ENCODE measurements around the gene SERPINE1.
A peak's percentile ranks its signal among the peaks of the same experiment; 100 is the strongest.

SERPINE1 gene

GRCh38 chr7:101138213-101138870, 11.4 kb downstream of the SERPINE1 start (continued):
- TF ChIP-seq, protein P1, sequence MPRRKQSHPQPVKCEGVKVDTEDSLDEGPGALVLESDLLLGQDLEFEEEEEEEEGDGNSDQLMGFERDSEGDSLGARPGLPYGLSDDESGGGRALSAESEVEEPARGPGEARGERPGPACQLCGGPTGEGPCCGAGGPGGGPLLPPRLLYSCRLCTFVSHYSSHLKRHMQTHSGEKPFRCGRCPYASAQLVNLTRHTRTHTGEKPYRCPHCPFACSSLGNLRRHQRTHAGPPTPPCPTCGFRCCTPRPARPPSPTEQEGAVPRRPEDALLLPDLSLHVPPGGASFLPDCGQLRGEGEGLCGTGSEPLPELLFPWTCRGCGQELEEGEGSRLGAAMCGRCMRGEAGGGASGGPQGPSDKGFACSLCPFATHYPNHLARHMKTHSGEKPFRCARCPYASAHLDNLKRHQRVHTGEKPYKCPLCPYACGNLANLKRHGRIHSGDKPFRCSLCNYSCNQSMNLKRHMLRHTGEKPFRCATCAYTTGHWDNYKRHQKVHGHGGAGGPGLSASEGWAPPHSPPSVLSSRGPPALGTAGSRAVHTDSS (tag by site-specific recombination; IDR thresholded peaks at IDR 0.05): no peak
- TF ChIP-seq, protein P2, sequence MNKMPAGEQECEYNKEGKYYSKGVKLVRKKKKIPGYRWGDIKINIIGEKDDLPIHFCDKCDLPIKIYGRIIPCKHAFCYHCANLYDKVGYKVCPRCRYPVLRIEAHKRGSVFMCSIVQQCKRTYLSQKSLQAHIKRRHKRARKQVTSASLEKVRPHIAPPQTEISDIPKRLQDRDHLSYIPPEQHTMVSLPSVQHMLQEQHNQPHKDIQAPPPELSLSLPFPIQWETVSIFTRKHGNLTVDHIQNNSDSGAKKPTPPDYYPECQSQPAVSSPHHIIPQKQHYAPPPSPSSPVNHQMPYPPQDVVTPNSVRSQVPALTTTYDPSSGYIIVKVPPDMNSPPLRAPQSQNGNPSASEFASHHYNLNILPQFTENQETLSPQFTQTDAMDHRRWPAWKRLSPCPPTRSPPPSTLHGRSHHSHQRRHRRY (tag by site-specific recombination; IDR thresholded peaks at IDR 0.05): no peak
- TF ChIP-seq ZNF16 (tag by site-specific recombination; IDR thresholded peaks at IDR 0.05; ENCODE audit: low read depth) (no peak), SP7 (tag by site-specific recombination; IDR thresholded peaks at IDR 0.05) (peak; percentile 97), ZNF670 (tag by site-specific recombination; IDR thresholded peaks at IDR 0.05; ENCODE audit: low read depth) (no peak), ZNF600 (tag by site-specific recombination; IDR thresholded peaks at IDR 0.05) (peak; percentile 66; the same call in 1 of the 2 replicates), ZSCAN30 (tag by site-specific recombination; IDR thresholded peaks at IDR 0.05) (peak; percentile 77; the same call in 1 of the 2 replicates), KLF16 (tag by site-specific recombination; IDR thresholded peaks at IDR 0.05) (0 out of 2 replicates have a peak, but pooled peaks have one; percentile 72), ZNF169 (tag by site-specific recombination; IDR thresholded peaks at IDR 0.05) (no peak), PRDM6 (tag by site-specific recombination; IDR thresholded peaks at IDR 0.05) (no peak), ZNF341 (tag by site-specific recombination; IDR thresholded peaks at IDR 0.05; ENCODE audit: low read depth) (peak; percentile 42), FEZF1 (tag by site-specific recombination; IDR thresholded peaks at IDR 0.05) (peak; percentile 73), ZNF416 (tag by site-specific recombination; IDR thresholded peaks at IDR 0.05) (no peak), ZNF473 (tag by site-specific recombination; IDR thresholded peaks at IDR 0.05) (no peak), ELK4 (IDR thresholded peaks at IDR 0.05; ENCODE audit: borderline replicate concordance, low read depth, low read length) (no peak), YY1 (tag by site-specific recombination; IDR thresholded peaks at IDR 0.05) (no peak), ZNF24 (tag by site-specific recombination; IDR thresholded peaks at IDR 0.05) (peak; percentile 95), ZIC2 (tag by site-specific recombination; IDR thresholded peaks at IDR 0.05) (0 out of 2 replicates have a peak, but pooled peaks have one; percentile 29), ZNF777 (tag by site-specific recombination; IDR thresholded peaks at IDR 0.05; ENCODE audit: borderline replicate concordance) (no peak), MZF1 (tag by site-specific recombination; IDR thresholded peaks at IDR 0.05; ENCODE audit: borderline replicate concordance) (no peak; the same call in 1 of the 2 replicates), WT1 (tag by site-specific recombination; IDR thresholded peaks at IDR 0.05) (peak; percentile 52), ZNF830 (tag by site-specific recombination; IDR thresholded peaks at IDR 0.05; ENCODE audit: low read depth) (no peak), RBAK (tag by site-specific recombination; IDR thresholded peaks at IDR 0.05) (no peak), ZNF623 (tag by site-specific recombination; IDR thresholded peaks at IDR 0.05) (peak; percentile 25; the same call in 1 of the 2 replicates), ZNF664 (tag by site-specific recombination; IDR thresholded peaks at IDR 0.05) (no peak), ZFP41 (tag by site-specific recombination; IDR thresholded peaks at IDR 0.05; ENCODE audit: borderline replicate concordance) (no peak), ZNF391 (tag by site-specific recombination; IDR thresholded peaks at IDR 0.05; ENCODE audit: borderline replicate concordance, low read depth) (peak; percentile 94)
- TF ChIP-seq, protein P3, sequence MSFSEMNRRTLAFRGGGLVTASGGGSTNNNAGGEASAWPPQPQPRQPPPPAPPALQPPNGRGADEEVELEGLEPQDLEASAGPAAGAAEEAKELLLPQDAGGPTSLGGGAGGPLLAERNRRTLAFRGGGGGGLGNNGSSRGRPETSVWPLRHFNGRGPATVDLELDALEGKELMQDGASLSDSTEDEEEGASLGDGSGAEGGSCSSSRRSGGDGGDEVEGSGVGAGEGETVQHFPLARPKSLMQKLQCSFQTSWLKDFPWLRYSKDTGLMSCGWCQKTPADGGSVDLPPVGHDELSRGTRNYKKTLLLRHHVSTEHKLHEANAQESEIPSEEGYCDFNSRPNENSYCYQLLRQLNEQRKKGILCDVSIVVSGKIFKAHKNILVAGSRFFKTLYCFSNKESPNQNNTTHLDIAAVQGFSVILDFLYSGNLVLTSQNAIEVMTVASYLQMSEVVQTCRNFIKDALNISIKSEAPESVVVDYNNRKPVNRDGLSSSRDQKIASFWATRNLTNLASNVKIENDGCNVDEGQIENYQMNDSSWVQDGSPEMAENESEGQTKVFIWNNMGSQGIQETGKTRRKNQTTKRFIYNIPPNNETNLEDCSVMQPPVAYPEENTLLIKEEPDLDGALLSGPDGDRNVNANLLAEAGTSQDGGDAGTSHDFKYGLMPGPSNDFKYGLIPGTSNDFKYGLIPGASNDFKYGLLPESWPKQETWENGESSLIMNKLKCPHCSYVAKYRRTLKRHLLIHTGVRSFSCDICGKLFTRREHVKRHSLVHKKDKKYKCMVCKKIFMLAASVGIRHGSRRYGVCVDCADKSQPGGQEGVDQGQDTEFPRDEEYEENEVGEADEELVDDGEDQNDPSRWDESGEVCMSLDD (tag by site-specific recombination; IDR thresholded peaks at IDR 0.05): peak; percentile 100
- TF ChIP-seq, protein P4, sequence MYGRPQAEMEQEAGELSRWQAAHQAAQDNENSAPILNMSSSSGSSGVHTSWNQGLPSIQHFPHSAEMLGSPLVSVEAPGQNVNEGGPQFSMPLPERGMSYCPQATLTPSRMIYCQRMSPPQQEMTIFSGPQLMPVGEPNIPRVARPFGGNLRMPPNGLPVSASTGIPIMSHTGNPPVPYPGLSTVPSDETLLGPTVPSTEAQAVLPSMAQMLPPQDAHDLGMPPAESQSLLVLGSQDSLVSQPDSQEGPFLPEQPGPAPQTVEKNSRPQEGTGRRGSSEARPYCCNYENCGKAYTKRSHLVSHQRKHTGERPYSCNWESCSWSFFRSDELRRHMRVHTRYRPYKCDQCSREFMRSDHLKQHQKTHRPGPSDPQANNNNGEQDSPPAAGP (tag by site-specific recombination; IDR thresholded peaks at IDR 0.05): peak; percentile 99

All from HEK293 (cell line).